PC-3 (cell line): ENCODE data around the gene ENOPH1. TPM values are rescaled to one million over a fixed set of nuclear protein-coding genes. Genes with fewer than 3 reads are reported as not detected.

Experiments
- ATAC-seq: fragments of 200-7000 bp; cut with Tn5 transposase; 2 replicates; pipeline ENCODE4 v1.9.1; 2020; ENCODE audit warnings: mild to moderate bottlenecking, moderate library complexity
- BruUV-seq: library from RNA; stranded (reverse); fragments of 400-500 nt; replicated peaks from 2 replicates; lab custom pipeline; 2021; lab: Mats Ljungman, UMichigan
- CTCF ChIA-PET: fragments of 300-600 bp; sonication (Branson Sonifier 250); formaldehyde crosslinking; loops from one replicate; lab custom pipeline; 2022; ENCODE audit warnings: antibody characterized with exemption; lab: Charles Lee
- POLR2A ChIA-PET: fragments of 300-600 bp; sonication (Branson Sonifier 250); formaldehyde crosslinking; loops from one replicate; lab custom pipeline; 2022; ENCODE audit warnings: antibody characterized with exemption; ENCODE audit not compliant: unreplicated experiment; lab: Charles Lee
- DNase-seq: peaks from one replicate; pipeline ENCODE4 v3.0.0-alpha.2; 2015
- H2AFZ ChIP-seq: fragments of 300-600 bp; sonication (generic); 2 replicates; pipeline ENCODE4 v1.6.0; 2016; ENCODE audit warnings: antibody characterized with exemption, low read length
- H3F3A ChIP-seq: fragments of 300-600 bp; sonication (generic); one replicate; pipeline ENCODE4 v1.6.0; 2017; ENCODE audit warnings: antibody characterized with exemption, low read length, control low read depth, mild to moderate bottlenecking; ENCODE audit not compliant: unreplicated experiment
- H3K27ac ChIP-seq: fragments of 300-600 bp; sonication (generic); 2 replicates; pipeline ENCODE4 v1.5.1; 2016; ENCODE audit warnings: mild to moderate bottlenecking, low read length
- H3K27me3 ChIP-seq: fragments of 300-600 bp; sonication (generic); 2 replicates; pipeline ENCODE4 v1.6.1; 2016; ENCODE audit warnings: low read length, mixed read lengths
- H3K36me3 ChIP-seq: fragments of 300-600 bp; sonication (generic); 2 replicates; pipeline ENCODE4 v1.6.1; 2016; ENCODE audit warnings: low read depth, mixed run types, low read length, mixed read lengths
- H3K4me1 ChIP-seq: fragments of 300-600 bp; sonication (generic); 2 replicates; pipeline ENCODE4 v1.5.1; 2016; ENCODE audit warnings: low read length; ENCODE audit not compliant: insufficient read depth
- H3K4me2 ChIP-seq: fragments of 300-600 bp; sonication (generic); 2 replicates; pipeline ENCODE4 v1.6.0; 2016; ENCODE audit warnings: low read length
- H3K4me3 ChIP-seq: fragments of 300-600 bp; sonication (generic); 2 replicates; pipeline ENCODE4 v1.5.1; 2016; ENCODE audit warnings: mild to moderate bottlenecking, low read length, mixed read lengths
- H3K79me2 ChIP-seq: fragments of 300-600 bp; sonication (generic); 2 replicates; pipeline ENCODE4 v1.6.1; 2017; ENCODE audit warnings: low read length, mixed read lengths
- H3K9ac ChIP-seq: fragments of 300-600 bp; sonication (generic); 2 replicates; pipeline ENCODE4 v1.6.0; 2016; ENCODE audit warnings: mild to moderate bottlenecking, low read length
- H3K9me2 ChIP-seq: fragments of 300-600 bp; sonication (generic); replicated peaks from 2 replicates; pipeline ENCODE4 v1.6.1; 2016; ENCODE audit warnings: mixed run types, low read length, mixed read lengths
- H3K9me3 ChIP-seq: fragments of 300-600 bp; sonication (generic); 2 replicates; pipeline ENCODE4 v1.6.1; 2016; ENCODE audit warnings: low read length, mixed read lengths
- H4K20me1 ChIP-seq: fragments of 300-600 bp; sonication (generic); 2 replicates; pipeline ENCODE4 v1.6.1; 2016; ENCODE audit warnings: low read length, mixed read lengths
- CTCF ChIP-seq: fragments of 300-600 bp; sonication (generic); conservative IDR thresholded peaks from 2 replicates; pipeline ENCODE4 v1.5.1; 2017; ENCODE audit warnings: antibody characterized with exemption, low read depth, mild to moderate bottlenecking, low read length
- EZH2 ChIP-seq: fragments of 300-600 bp; sonication (generic); IDR thresholded peaks from one replicate; pipeline ENCODE4 v1.6.1; 2017; ENCODE audit warnings: antibody characterized with exemption, mild to moderate bottlenecking, low read length; ENCODE audit not compliant: unreplicated experiment
- EZH2phosphoT487 ChIP-seq: fragments of 300-600 bp; sonication (generic); IDR thresholded peaks from 2 replicates; pipeline ENCODE4 v1.6.1; 2018; ENCODE audit warnings: mild to moderate bottlenecking, antibody characterized with exemption, low read length, borderline replicate concordance
- intact Hi-C: fragments of 100-400 bp; cut with micrococcal nuclease; formaldehyde crosslinking; loops from 2 replicates; pipeline ENCODE4 v1.9.0; 2023
- total RNA-seq: library from RNA; depleted of rRNA; stranded (reverse); fragments of >200 nt; gene quantifications from 2 replicates; pipeline ENCODE4 v1.2.3, GENCODE V29; 2014

Gene ENOPH1
- total RNA-seq, 1 experiment from 2014 or later = 37.5 TPM

DNA sequence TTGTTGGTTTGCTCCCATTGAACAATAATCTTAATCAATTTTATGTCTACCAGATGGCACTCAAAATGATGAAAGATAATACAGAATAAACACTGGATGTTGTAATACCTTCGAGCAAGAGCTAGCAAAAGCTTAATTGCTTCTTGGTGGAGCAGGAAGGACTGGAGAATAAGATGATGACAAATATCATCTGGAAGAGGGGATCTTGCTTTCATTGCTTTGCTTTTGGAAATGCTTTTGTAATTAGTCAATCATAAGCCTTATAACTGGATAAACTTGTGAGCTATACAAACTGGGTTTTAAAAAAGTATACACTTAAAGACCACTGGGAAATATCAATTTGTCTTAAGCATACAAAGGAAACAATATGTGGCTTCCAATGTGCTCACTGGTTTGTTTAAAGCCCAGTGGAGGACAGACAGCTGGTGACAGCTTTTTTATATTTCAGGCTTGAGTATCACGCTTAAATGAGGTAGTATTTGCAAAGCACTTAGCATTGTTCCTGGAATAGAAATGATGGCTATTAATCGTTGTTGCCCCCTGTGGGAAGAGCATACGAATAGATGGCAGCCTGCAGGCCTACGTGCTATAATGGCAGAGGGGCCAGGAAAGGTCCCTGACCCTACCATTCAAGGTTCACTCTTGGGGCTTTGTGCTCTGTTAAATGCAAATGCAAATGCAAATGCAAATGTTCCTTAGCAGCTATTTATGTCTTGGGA lies 70.2 kb downstream of the ENOPH1 start:
- Histone ChIP-seq H3K4me1 (no peaks in the 10 kb centered on the region; the same call in 1 of the 2 replicates), H3K36me3 (no peaks in the 10 kb centered on the region), H3K4me2 (no peak overlapping the region), H3K9ac (no peak overlapping the region), H3K9me3 (no peaks in the 10 kb centered on the region), H3F3A (no peaks in the 10 kb centered on the region), H3K9me2 (no peaks in the 10 kb centered on the region), H2AFZ (no peak overlapping the region), H3K79me2 (no peaks in the 10 kb centered on the region), H3K4me3 (no peak overlapping the region), H3K27ac (no peak overlapping the region), H3K27me3 (no peaks in the 10 kb centered on the region), H4K20me1 (no peaks in the 10 kb centered on the region)
- no peak for DNase-seq
- intact Hi-C loops = no loop called here
- TF ChIP-seq CTCF = no peak
- no peak for TF ChIP-seq EZH2phosphoT487
- TF ChIP-seq EZH2 = no peak
- no TSS peak for BruUV-seq
- no peak for ATAC-seq
- POLR2A ChIA-PET = interaction anchor here (0.6 kb wide), 1 partner anchor 40 kb away, joined by 5 read pairs; no protein-coding TSS in a partner anchor
- CTCF ChIA-PET = no interaction called here

DNA sequence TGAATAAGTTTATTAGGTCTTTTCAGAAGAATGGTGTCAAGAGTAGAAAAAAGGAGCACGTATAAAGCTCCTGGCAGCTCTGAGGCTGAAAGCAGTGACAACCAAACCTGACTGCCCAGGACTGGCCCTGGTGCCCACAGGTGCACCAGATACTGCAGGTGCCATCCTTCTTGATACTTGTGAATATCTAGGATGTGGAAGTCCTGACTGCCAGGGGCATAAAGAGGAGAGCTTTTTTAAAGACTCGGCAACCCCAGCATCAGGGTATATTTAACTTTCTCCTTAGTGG lies 70.7 kb downstream of the ENOPH1 start:
- CTCF ChIA-PET = no interaction called here
- no TSS peak for BruUV-seq

More for the DNA sequence above, 70.7 kb downstream of the ENOPH1 start:
- Histone ChIP-seq H4K20me1 (no peaks in the 10 kb centered on the region), H3K9me3 (no peaks in the 10 kb centered on the region), H3K36me3 (no peaks in the 10 kb centered on the region), H3K27ac (no peak overlapping the region), H3K79me2 (no peaks in the 10 kb centered on the region), H2AFZ (no peak overlapping the region), H3K4me3 (no peak overlapping the region), H3F3A (no peaks in the 10 kb centered on the region), H3K9ac (no peak overlapping the region), H3K27me3 (no peaks in the 10 kb centered on the region), H3K9me2 (no peaks in the 10 kb centered on the region), H3K4me1 (no peaks in the 10 kb centered on the region; the same call in 1 of the 2 replicates), H3K4me2 (no peak overlapping the region)
- TF ChIP-seq EZH2phosphoT487 (no peak), EZH2 (no peak), CTCF (no peak)
- no peak for DNase-seq
- no peak for ATAC-seq
- intact Hi-C loops = no loop called here
- POLR2A ChIA-PET = no interaction called here
